A673 (cell line): Measurements from ENCODE around the gene SEMA3A.

ENCODE experiments used
- CTCF ChIP-seq: fragments of 300-800, 200-600 bp; sonication (generic); conservative IDR thresholded peaks from 2 replicates; pipeline ENCODE4 v1.5.1; 2017; ENCODE audit warnings: low read depth, mild to moderate bottlenecking, antibody characterized with exemption, low read length, moderate library complexity, mixed read lengths
- EZH2 ChIP-seq: fragments of 200-600 bp; sonication (generic); IDR thresholded peaks from 2 replicates; pipeline ENCODE4 v1.6.1; 2017; ENCODE audit warnings: borderline replicate concordance, low read depth, mild to moderate bottlenecking, mixed read lengths, antibody characterized with exemption, low read length; ENCODE audit not compliant: poor library complexity, severe bottlenecking

GRCh38 chr7:84154991-84155781 is 39.4 kb downstream of the SEMA3A start:
- TF ChIP-seq CTCF: no peak
- TF ChIP-seq EZH2: no peak
